Neural progenitor cell (in vitro differentiated cells): ENCODE results near the gene KMT5B. TPM values are rescaled to one million over a fixed set of nuclear protein-coding genes. Genes with fewer than 3 reads are reported as not detected.

Experiments used
- DNase-seq: peaks from one replicate; pipeline ENCODE4 v3.0.0-alpha.2; 2016; ENCODE audit warnings: low spot score
- H2AFZ ChIP-seq: fragments of 200-600 bp; sonication (generic); replicated peaks from 2 replicates; pipeline ENCODE4 v1.6.1; 2016; ENCODE audit warnings: antibody characterized with exemption
- H3F3A ChIP-seq: fragments of 200-600 bp; sonication (generic); 2 replicates; pipeline ENCODE4 v1.6.1; 2016; ENCODE audit warnings: antibody characterized with exemption, low read depth
- H3K27ac ChIP-seq: fragments of 200-600 bp; sonication (generic); 2 replicates; pipeline ENCODE4 v1.5.1; 2016; ENCODE audit warnings: mild to moderate bottlenecking
- H3K27me3 ChIP-seq: fragments of 200-600 bp; sonication (generic); 2 replicates; pipeline ENCODE4 v1.6.1; 2016; ENCODE audit warnings: mild to moderate bottlenecking, moderate library complexity
- H3K36me3 ChIP-seq: fragments of 200-600 bp; sonication (generic); 2 replicates; pipeline ENCODE4 v1.5.1; 2016
- H3K4me1 ChIP-seq: fragments of 200-600 bp; sonication (generic); 2 replicates; pipeline ENCODE4 v1.6.1; 2016; ENCODE audit warnings: mixed run types
- H3K4me2 ChIP-seq: fragments of 200-600 bp; sonication (generic); 2 replicates; pipeline ENCODE4 v1.6.1; 2016
- H3K4me3 ChIP-seq: fragments of 200-600 bp; sonication (generic); 2 replicates; pipeline ENCODE4 v1.5.1; 2016
- H3K79me2 ChIP-seq: fragments of 200-600 bp; sonication (generic); 2 replicates; pipeline ENCODE4 v1.6.1; 2016; ENCODE audit warnings: low read depth
- H3K9ac ChIP-seq: fragments of 200-600 bp; sonication (generic); 2 replicates; pipeline ENCODE4 v1.6.1; 2016
- H3K9me3 ChIP-seq: fragments of 200-600 bp; sonication (generic); 2 replicates; pipeline ENCODE4 v1.5.1; 2016; ENCODE audit warnings: low read depth
- H4K20me1 ChIP-seq: fragments of 200-600 bp; sonication (generic); 2 replicates; pipeline ENCODE4 v1.6.1; 2016; ENCODE audit warnings: low read depth
- H3K27ac Mint-ChIP-seq: 3 replicates; pipeline ENCODE4 v1.8.0; 2021; ENCODE audit warnings: mixed read lengths
- H3K27me3 Mint-ChIP-seq: 2 replicates; pipeline ENCODE4 v1.8.0; 2022; ENCODE audit warnings: low read depth, mild to moderate bottlenecking, inconsistent platforms, moderate library complexity, mixed read lengths; ENCODE audit not compliant: insufficient read depth
- H3K36me3 Mint-ChIP-seq: 3 replicates; pipeline ENCODE4 v1.8.0; 2021; ENCODE audit warnings: mixed read lengths
- H3K4me1 Mint-ChIP-seq: 3 replicates; pipeline ENCODE4 v1.8.0; 2021; ENCODE audit warnings: mixed read lengths
- H3K4me3 Mint-ChIP-seq: 3 replicates; pipeline ENCODE4 v1.8.0; 2021; ENCODE audit warnings: mild to moderate bottlenecking, moderate library complexity, mixed read lengths
- H3K9me3 Mint-ChIP-seq: 3 replicates; pipeline ENCODE4 v1.8.0; 2020; ENCODE audit warnings: mixed read lengths
- EZH2 ChIP-seq: fragments of 200-600 bp; sonication (generic); IDR thresholded peaks from 2 replicates; pipeline ENCODE4 v1.6.1; 2017; ENCODE audit warnings: antibody characterized with exemption, mild to moderate bottlenecking, moderate library complexity
- EZH2phosphoT487 ChIP-seq: fragments of 200-600 bp; sonication (generic); IDR thresholded peaks from 2 replicates; pipeline ENCODE4 v1.6.1; 2017; ENCODE audit warnings: antibody characterized with exemption
- total RNA-seq: library from RNA; depleted of rRNA; stranded (reverse); fragments of >200 nt; gene quantifications from 2 replicates; pipeline ENCODE4 v1.2.3, GENCODE V29; 2015; ENCODE audit warnings: low replicate concordance
- TF ChIP-seq, protein P1 (sequence below): fragments of 200-600 bp; sonication (generic); IDR thresholded peaks from 2 replicates; pipeline ENCODE4 v1.5.1; 2017; ENCODE audit warnings: antibody characterized with exemption, mild to moderate bottlenecking

Gene KMT5B
- total RNA-seq, 1 donor from 2014 or later: 62.4 TPM

DNA sequence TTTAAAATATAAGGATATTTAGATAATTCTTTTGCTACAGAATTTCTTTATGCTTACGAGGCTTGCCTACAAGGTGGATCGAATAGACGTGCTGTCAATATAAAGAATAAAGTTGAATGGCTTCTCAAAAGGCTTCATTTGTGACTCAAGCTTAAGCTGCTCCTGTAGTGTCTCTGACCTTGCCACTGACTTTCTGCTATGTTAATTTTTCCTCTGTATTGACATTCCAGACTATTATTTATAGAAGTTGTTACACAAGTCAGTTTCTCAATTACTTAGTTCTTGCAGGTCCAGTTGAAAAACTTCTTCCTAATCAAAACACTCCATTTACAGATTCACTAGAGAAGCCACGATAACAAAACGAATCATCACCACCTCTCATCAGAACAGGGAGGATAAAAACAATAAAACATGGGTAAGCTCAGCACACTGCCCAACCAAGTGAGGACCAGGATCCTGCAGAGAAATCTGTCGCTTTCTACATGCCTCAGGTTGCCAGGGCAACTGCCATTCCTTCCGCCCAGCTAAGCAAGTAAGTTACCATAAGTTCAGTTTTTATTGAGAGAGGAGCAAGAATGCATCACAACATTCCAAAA lies 52.9 kb downstream of the KMT5B start:
- Mint-ChIP-seq H3K9me3 (no peaks in the 10 kb centered on the region), H3K27ac (peak overlapping the region; percentile 85), H3K27me3 (peaks cover 7% of the 10 kb centered on the region), H3K4me3 (peak overlapping the region; percentile 44), H3K36me3 (peaks cover 29% of the 10 kb centered on the region), H3K4me1 (peaks cover 59% of the 10 kb centered on the region)
- Histone ChIP-seq H3K4me2 (peak overlapping the region; percentile 60), H3K9me3 (no peaks in the 10 kb centered on the region), H3K9ac (no peak overlapping the region), H3K36me3 (no peaks in the 10 kb centered on the region), H4K20me1 (peaks cover 15% of the 10 kb centered on the region), H3K27me3 (no peaks in the 10 kb centered on the region), H3K79me2 (no peaks in the 10 kb centered on the region), H3K4me3 (no peak overlapping the region), H3F3A (peaks cover 36% of the 10 kb centered on the region), H2AFZ (no peak overlapping the region), H3K27ac (peak overlapping the region; percentile 64), H3K4me1 (peaks cover 35% of the 10 kb centered on the region)
- TF ChIP-seq, protein P1, sequence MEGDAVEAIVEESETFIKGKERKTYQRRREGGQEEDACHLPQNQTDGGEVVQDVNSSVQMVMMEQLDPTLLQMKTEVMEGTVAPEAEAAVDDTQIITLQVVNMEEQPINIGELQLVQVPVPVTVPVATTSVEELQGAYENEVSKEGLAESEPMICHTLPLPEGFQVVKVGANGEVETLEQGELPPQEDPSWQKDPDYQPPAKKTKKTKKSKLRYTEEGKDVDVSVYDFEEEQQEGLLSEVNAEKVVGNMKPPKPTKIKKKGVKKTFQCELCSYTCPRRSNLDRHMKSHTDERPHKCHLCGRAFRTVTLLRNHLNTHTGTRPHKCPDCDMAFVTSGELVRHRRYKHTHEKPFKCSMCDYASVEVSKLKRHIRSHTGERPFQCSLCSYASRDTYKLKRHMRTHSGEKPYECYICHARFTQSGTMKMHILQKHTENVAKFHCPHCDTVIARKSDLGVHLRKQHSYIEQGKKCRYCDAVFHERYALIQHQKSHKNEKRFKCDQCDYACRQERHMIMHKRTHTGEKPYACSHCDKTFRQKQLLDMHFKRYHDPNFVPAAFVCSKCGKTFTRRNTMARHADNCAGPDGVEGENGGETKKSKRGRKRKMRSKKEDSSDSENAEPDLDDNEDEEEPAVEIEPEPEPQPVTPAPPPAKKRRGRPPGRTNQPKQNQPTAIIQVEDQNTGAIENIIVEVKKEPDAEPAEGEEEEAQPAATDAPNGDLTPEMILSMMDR: no peak
- TF ChIP-seq EZH2 (no peak), EZH2phosphoT487 (no peak)
- DNase-seq: peak; percentile 25

- Histone ChIP-seq H3K27me3 (no peaks in the 10 kb centered on the region), H3K36me3 (no peaks in the 10 kb centered on the region), H3K4me3 (no peak overlapping the region), H3K9me3 (no peaks in the 10 kb centered on the region), H3K4me1 (peaks cover 35% of the 10 kb centered on the region), H3K79me2 (no peaks in the 10 kb centered on the region), H3K27ac (peak overlapping the region; percentile 64), H4K20me1 (peaks cover 15% of the 10 kb centered on the region), H3K9ac (no peak overlapping the region), H3K4me2 (peak overlapping the region; percentile 60), H3F3A (peaks cover 36% of the 10 kb centered on the region), H2AFZ (no peak overlapping the region)
- Mint-ChIP-seq H3K27me3 (peaks cover 7% of the 10 kb centered on the region), H3K4me1 (peaks cover 59% of the 10 kb centered on the region), H3K27ac (peak overlapping the region; percentile 98), H3K9me3 (no peaks in the 10 kb centered on the region), H3K36me3 (peaks cover 33% of the 10 kb centered on the region), H3K4me3 (peak overlapping the region; percentile 69)
- no peak for TF ChIP-seq EZH2phosphoT487
- TF ChIP-seq, protein P1: no peak
- no peak for TF ChIP-seq EZH2
- peak; percentile 27 for DNase-seq
Measured at GRCh38 chr11:68159665-68160064, 53.4 kb downstream of the KMT5B start.

GRCh38 chr11:68159161-68159560 lies 53.9 kb downstream of the KMT5B start:
- Mint-ChIP-seq H3K4me1 (peaks cover 59% of the 10 kb centered on the region), H3K27ac (peak overlapping the region; percentile 98), H3K36me3 (peaks cover 35% of the 10 kb centered on the region), H3K9me3 (no peaks in the 10 kb centered on the region), H3K4me3 (peak overlapping the region; percentile 69), H3K27me3 (peaks cover 7% of the 10 kb centered on the region)
- no peaks in the 10 kb centered on the region for H3K27me3 ChIP-seq
- H3K4me1 ChIP-seq: peaks cover 35% of the 10 kb centered on the region
- no peak overlapping the region for H3K9ac ChIP-seq
- no peaks in the 10 kb centered on the region for H3K79me2 ChIP-seq
- DNase-seq: peak; percentile 68
- H3K4me3 ChIP-seq: no peak overlapping the region
- no peak overlapping the region for H2AFZ ChIP-seq
- H4K20me1 ChIP-seq: peaks cover 15% of the 10 kb centered on the region
- no peaks in the 10 kb centered on the region for H3K36me3 ChIP-seq
- TF ChIP-seq EZH2phosphoT487 (peak; percentile 78), EZH2 (no peak)
- TF ChIP-seq, protein P1: no peak
- H3K4me2 ChIP-seq: peak overlapping the region; percentile 60
- H3F3A ChIP-seq: peaks cover 36% of the 10 kb centered on the region
- peak overlapping the region; percentile 64 for H3K27ac ChIP-seq
- H3K9me3 ChIP-seq: no peaks in the 10 kb centered on the region
